DND-41 (cell line): ENCODE results near the gene RECK.
"Not testable (repeated sequence)": the region's sequence is repeated elsewhere in the genome, so short reads cannot be mapped to it uniquely, and the experiment has no call there.

ENCODE experiments used
- ATAC-seq: fragments of 200-7000 bp; cut with Tn5 transposase; 3 replicates; pipeline ENCODE4 v1.9.1; 2021; ENCODE audit warnings: low read depth; ENCODE audit not compliant: insufficient read depth
- DNase-seq: peaks from one replicate; pipeline ENCODE4 v3.0.0-alpha.2; 2020
- H2AFZ ChIP-seq: 2 replicates; pipeline ENCODE4 v1.6.0; 2012; ENCODE audit warnings: low read depth, low read length
- H3K27ac ChIP-seq: 2 replicates; pipeline ENCODE4 v1.5.1; 2012; ENCODE audit warnings: low read length, inconsistent platforms
- H3K27me3 ChIP-seq: fragments of 200-600 bp; sonication (generic); 2 replicates; pipeline ENCODE4 v1.6.0; 2012; ENCODE audit warnings: low read length, mild to moderate bottlenecking, inconsistent platforms; ENCODE audit not compliant: insufficient read depth, poor library complexity
- H3K36me3 ChIP-seq: 2 replicates; pipeline ENCODE4 v1.5.1; 2012; ENCODE audit warnings: low read length, inconsistent platforms; ENCODE audit not compliant: insufficient read depth
- H3K4me1 ChIP-seq: 2 replicates; pipeline ENCODE4 v1.5.1; 2012; ENCODE audit warnings: mild to moderate bottlenecking, low read length; ENCODE audit not compliant: insufficient read depth
- H3K4me2 ChIP-seq: 2 replicates; pipeline ENCODE4 v1.6.0; 2012; ENCODE audit warnings: mild to moderate bottlenecking, moderate library complexity, low read length, inconsistent platforms; ENCODE audit not compliant: insufficient read depth
- H3K4me3 ChIP-seq, 2 experiments: fragments of 200-600 bp in 1 of 2; shearing (Covaris generic) in 1 of 2; 2 replicates each; pipeline ENCODE4 v1.5.1; 2012 to 2016; ENCODE audit warnings: inconsistent platforms in 2 of 2, low read length in 2 of 2, mild to moderate bottlenecking in 2 of 2, low read depth in 1 of 2, moderate library complexity in 1 of 2
- H3K79me2 ChIP-seq: 2 replicates; pipeline ENCODE4 v1.6.0; 2012; ENCODE audit warnings: low read length, inconsistent platforms; ENCODE audit not compliant: insufficient read depth
- H3K9ac ChIP-seq: 2 replicates; pipeline ENCODE4 v1.6.0; 2012; ENCODE audit warnings: low read depth, mild to moderate bottlenecking, inconsistent platforms, low read length, moderate library complexity
- H3K9me3 ChIP-seq: 2 replicates; pipeline ENCODE4 v1.5.1; 2012; ENCODE audit warnings: low read length, moderate library complexity, mild to moderate bottlenecking, inconsistent platforms; ENCODE audit not compliant: insufficient read depth, severe bottlenecking
- H4K20me1 ChIP-seq: 2 replicates; pipeline ENCODE4 v1.6.0; 2012; ENCODE audit warnings: low read length; ENCODE audit not compliant: insufficient read depth
- EZH2 ChIP-seq: IDR thresholded peaks from 3 replicates; pipeline ENCODE4 v1.6.1; 2012; ENCODE audit warnings: borderline replicate concordance, low read depth, mild to moderate bottlenecking, moderate library complexity, low read length, inconsistent platforms; ENCODE audit not compliant: severe bottlenecking
- TF ChIP-seq, protein P1 (sequence below): IDR thresholded peaks from 2 replicates; pipeline ENCODE4 v1.5.1; 2012; ENCODE audit warnings: borderline replicate concordance, low read length, moderate library complexity, mild to moderate bottlenecking; ENCODE audit not compliant: poor library complexity, severe bottlenecking; ENCODE audit errors: extremely low read depth

Gene RECK

DNA sequence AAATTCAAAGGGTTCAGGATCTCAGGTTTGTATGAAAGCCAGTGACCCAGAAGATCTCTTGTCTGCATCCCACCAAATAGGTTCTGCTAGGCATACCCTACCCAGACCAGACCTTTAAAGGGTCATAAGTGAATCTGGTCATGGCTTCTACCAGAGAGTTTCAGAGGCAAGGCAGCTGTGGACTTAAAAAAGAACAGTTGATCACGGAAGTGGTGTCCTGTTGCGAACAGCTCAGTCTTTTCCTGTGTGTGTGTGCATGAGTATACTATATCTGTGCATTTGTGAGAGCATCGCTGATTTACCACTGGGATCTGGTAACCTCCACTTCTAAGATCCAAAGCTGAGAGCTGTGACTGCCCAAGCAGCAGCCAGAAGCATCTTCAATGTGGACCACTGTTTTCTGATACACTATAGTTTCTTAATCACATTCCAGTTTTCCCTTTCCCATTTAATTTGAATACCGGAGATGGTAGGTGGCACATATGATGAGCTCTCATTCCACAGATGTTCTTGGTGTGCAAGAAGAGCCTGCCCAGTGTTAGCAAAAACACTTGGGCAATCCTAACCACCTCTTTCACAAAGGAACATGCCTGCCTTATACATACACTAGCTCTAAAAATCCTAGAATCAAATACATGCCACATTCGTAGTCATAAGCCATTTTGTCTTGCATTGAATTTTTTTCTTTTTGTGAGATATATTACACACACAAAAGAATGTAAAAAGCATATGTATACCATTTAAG lies 42.6 kb upstream of the RECK start:
- H2AFZ ChIP-seq, result no peak overlapping the region
- H3K27me3 ChIP-seq, result no peaks in the 10 kb centered on the region
- no peaks in the 10 kb centered on the region for H3K4me1 ChIP-seq
- no peaks in the 10 kb centered on the region for H3K9me3 ChIP-seq
- DNase-seq (no peak), ATAC-seq (no peak)
- TF ChIP-seq EZH2, result no peak
- TF ChIP-seq, protein P1, sequence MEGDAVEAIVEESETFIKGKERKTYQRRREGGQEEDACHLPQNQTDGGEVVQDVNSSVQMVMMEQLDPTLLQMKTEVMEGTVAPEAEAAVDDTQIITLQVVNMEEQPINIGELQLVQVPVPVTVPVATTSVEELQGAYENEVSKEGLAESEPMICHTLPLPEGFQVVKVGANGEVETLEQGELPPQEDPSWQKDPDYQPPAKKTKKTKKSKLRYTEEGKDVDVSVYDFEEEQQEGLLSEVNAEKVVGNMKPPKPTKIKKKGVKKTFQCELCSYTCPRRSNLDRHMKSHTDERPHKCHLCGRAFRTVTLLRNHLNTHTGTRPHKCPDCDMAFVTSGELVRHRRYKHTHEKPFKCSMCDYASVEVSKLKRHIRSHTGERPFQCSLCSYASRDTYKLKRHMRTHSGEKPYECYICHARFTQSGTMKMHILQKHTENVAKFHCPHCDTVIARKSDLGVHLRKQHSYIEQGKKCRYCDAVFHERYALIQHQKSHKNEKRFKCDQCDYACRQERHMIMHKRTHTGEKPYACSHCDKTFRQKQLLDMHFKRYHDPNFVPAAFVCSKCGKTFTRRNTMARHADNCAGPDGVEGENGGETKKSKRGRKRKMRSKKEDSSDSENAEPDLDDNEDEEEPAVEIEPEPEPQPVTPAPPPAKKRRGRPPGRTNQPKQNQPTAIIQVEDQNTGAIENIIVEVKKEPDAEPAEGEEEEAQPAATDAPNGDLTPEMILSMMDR, result no peak
- no peaks in the 10 kb centered on the region for H3K79me2 ChIP-seq
- no peak overlapping the region for H3K9ac ChIP-seq
- no peak overlapping the region for H3K4me2 ChIP-seq
- no peak overlapping the region for H3K27ac ChIP-seq
- H3K36me3 ChIP-seq, result no peaks in the 10 kb centered on the region
- H3K4me3 ChIP-seq, result no peak overlapping the region
- H4K20me1 ChIP-seq, result no peaks in the 10 kb centered on the region

DNA sequence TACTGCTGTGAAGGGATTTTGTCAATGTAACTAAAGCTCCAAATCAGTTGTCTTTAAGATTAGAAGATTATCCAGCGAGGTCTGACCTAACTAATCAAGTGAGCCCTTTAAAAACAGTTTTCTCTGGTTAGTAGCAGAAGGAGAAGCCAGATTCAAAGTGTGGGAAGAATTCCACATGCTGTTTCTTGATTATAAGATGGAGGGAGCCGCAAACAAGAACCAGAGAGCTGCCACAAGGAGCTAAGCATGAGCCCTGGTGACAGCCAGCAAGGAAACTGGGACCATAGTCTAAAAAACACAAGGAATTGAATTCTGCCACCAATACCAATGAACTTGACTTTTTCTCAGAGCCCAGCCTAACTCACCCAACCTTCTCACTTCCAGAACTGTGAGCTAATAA lies 41.8 kb upstream of the RECK start:
- no peak overlapping the region for H3K9ac ChIP-seq
- no peaks in the 10 kb centered on the region for H3K4me1 ChIP-seq
- H3K4me2 ChIP-seq, result no peak overlapping the region
- no peak for ATAC-seq
- TF ChIP-seq, protein P1, result no peak
- TF ChIP-seq EZH2, result no peak
- no peaks in the 10 kb centered on the region for H3K27me3 ChIP-seq
- no peaks in the 10 kb centered on the region for H3K79me2 ChIP-seq
- H3K36me3 ChIP-seq, result no peaks in the 10 kb centered on the region
- H3K4me3 ChIP-seq, result no peak overlapping the region
- no peaks in the 10 kb centered on the region for H4K20me1 ChIP-seq
- no peak for DNase-seq
- H3K9me3 ChIP-seq, result no peaks in the 10 kb centered on the region
- H2AFZ ChIP-seq, result no peak overlapping the region
- no peak overlapping the region for H3K27ac ChIP-seq

DNA sequence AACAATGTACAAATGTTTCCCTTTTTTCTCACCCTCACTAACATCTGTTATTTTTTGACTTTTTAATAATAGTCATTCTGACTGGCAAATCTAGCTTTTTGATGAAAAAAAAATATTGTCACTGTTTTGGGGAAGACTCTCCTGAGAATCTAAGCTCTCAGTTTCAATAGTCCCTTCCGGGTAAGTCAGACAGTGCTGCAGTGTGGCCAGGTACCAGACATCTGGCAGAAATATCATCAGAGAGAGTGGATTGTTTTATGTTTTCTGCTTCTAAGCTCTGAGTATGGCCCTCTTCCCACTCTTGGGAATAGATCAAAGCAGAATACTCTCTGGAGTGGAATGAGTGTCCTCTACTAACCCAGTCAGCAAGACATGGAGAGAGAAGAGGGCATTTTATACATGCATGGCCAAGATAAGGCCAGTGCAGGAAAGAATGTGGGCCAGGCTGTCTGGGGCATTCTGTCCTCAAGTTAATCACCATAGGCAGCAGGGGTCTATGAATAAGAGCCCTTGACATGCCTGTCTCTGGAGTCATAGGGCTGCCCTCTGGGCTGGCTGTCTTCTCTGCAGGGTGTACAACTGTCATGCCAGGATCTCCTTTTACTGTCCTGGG lies 40.2 kb upstream of the RECK start:
- H3K27ac ChIP-seq, result no peak overlapping the region
- no peaks in the 10 kb centered on the region for H4K20me1 ChIP-seq
- H3K36me3 ChIP-seq, result no peaks in the 10 kb centered on the region
- H3K9ac ChIP-seq, result no peak overlapping the region
- H3K9me3 ChIP-seq, result no peaks in the 10 kb centered on the region
- no peaks in the 10 kb centered on the region for H3K79me2 ChIP-seq
- ATAC-seq (no peak), DNase-seq (no peak)
- no peaks in the 10 kb centered on the region for H3K4me1 ChIP-seq
- no peak overlapping the region for H2AFZ ChIP-seq
- no peak overlapping the region for H3K4me2 ChIP-seq
- H3K4me3 ChIP-seq, result no peak overlapping the region
- H3K27me3 ChIP-seq, result no peaks in the 10 kb centered on the region
- TF ChIP-seq, protein P1, result no peak
- no peak for TF ChIP-seq EZH2

DNA sequence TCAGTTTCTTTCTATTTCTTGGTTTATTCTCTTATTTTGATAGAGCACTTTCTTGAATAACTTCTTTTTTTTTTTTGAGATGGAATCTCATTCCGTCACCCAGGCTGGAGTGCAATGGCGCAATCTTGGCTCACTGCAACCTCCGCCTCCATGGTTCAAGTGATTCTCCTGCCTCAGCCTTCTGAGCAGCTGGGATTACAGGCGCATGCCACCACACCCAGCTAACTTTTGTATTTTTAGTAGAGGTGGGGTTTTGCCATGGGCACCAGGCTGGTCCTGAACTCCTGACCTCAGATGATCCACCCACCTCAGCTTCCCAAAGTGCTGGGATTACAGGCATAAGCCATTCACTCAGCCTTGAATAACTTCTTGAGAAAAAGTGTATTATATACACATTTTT lies 39.7 kb upstream of the RECK start:
- H4K20me1 ChIP-seq, H3K9me3 ChIP-seq, H3K79me2 ChIP-seq, H3K9ac ChIP-seq, H3K27me3 ChIP-seq, H3K4me1 ChIP-seq, ATAC-seq, H3K36me3 ChIP-seq, H3K4me3 ChIP-seq, DNase-seq, H2AFZ ChIP-seq, H3K4me2 ChIP-seq, H3K27ac ChIP-seq: not testable (repeated sequence)
